Measurements from ENCODE around the gene PPP1R13B.
"Not testable (repeated sequence)": the region's sequence is repeated elsewhere in the genome, so short reads cannot be mapped to it uniquely, and the experiment has no call there.

PPP1R13B gene

DNA sequence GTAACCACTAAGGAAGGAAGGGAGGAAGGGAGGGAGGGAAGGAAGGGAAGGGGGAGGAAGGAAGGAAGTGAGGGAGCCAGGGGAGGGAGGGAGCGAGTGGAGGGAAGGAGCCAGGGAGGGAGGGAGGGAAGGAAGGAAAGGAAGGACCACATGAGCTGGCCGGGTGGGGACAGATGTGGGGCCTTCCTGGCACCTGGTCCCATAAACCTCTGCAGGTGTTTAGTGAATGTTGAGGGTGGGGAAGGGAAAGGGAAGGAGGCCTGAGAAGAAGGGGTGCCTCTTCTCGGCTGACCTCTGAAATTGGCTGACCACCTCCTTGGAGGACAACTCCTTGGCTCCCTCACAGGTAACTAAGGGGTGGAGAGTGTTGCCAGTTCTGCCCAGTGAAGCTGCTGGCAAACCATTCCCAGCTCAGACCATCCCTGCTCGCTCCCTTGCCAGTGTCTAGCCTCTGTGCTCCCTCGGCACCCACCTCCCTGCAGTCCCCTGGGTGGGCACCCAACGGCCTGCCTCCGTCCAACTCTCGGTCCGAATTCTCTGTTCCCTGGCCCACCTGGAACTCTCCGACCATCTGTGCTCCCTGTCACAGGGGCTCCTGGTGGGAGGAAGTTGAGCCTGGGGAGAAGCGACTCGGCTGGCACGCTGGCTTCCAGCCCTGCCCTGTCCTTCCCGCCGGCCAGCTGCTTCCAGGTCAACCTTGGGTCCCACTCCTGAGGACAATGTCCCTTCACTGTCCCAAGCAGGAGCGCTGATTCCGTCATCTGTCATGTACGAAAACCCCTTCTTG lies 12.2 kb upstream of the PPP1R13B start:
- in situ Hi-C loops (cut with HindIII; ENCODE audit: low sequenced_read_pairs), result no loop called here

DNA sequence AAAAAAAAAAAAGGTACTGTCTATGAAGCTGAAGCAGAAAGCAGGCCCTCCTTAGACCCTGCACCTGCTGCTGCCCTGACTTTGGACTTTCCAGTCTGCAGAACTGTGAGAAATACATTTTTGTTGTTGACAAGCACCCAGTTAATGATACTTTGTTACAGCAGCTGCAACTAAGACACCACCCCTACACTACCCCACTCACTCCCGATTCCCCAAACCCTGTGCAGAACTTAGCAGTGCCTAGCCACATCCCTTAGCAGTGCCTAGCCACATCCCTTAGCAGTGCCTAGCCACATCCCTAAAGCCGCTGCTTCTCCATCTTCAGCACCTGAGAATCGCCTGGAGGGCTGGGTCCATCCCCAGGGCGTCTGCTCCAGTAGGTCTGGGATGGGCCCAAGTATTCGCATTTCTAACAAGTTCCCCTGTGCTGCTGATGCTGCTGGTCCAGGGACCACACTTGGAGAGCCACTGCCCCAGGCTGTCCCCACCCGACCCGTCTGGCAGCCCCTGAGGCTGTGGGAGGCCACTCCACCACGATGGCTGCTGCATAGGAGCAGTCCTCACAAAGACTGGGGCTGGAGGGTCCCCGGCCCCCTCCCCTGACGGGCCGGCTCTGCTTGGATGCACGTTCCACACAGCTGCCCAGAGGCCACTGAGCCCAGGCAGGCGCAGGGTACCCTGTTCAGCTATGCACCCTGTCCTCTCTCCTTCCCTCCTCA lies 10.8 kb upstream of the PPP1R13B start:
- in situ Hi-C loops (cut with HindIII; ENCODE audit: low sequenced_read_pairs), result no loop called here

DNA sequence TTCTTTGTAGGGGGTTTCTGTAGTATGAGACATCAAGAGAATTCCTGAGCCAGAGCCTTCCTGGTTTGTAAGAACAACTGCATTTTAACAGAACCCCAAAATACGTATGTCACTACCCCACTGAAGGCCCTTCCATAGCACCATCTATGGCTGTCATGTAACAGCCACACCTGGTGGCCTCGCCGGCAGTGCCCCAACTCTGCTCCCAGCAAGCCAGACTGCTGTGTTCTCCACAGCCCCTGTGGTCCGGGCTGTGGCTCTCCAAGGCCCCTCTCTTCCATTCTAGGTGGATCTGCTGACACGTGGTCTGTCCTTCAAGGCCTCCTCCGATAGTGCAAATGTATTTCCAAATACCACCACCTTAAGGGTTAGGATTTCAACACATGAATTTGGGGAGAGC lies 9.9 kb upstream of the PPP1R13B start:
- in situ Hi-C loops (cut with HindIII; ENCODE audit: low sequenced_read_pairs), result no loop called here

DNA sequence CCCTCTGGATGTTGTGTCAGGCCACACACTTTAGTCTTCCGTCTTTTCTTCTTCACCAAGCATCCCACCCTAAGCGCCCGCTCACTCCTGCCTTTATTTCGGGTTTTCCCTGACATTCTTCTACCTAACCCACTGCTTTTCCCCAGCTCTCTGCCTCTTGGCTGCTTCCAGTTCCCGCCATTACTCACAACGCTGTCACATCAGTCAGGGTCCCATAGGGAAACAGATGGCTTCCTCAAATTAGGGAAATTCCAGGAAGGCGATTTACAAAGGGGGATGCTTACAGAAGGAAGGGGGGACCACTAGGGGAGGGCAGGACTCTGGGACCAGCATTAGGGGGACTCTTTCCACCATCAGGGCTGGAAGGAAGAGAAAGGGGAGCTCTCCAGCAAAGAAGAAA lies 9.2 kb upstream of the PPP1R13B start:
- in situ Hi-C loops (cut with HindIII; ENCODE audit: low sequenced_read_pairs), result no loop called here

DNA sequence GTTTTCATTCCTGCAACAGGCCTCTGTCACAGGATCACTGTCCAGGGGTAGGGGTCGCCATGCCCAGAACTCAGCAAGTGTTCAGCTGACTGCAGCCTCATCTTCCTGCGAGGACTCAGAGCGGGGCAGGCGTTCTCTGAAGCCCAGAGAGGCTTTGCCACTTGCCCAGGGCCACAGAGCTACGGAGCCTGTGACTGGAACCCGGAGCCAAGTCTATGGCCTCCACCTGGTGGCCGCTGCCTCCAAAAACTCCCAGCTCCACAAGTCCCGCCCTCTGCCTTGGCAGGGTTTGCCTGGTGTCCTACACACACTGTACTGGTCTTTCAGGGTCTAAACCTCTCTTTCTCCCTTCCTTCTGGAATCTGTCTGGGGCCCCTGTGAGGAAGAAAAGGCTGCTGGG lies 8.7 kb upstream of the PPP1R13B start:
- in situ Hi-C loops (cut with HindIII; ENCODE audit: low sequenced_read_pairs), result no loop called here

DNA sequence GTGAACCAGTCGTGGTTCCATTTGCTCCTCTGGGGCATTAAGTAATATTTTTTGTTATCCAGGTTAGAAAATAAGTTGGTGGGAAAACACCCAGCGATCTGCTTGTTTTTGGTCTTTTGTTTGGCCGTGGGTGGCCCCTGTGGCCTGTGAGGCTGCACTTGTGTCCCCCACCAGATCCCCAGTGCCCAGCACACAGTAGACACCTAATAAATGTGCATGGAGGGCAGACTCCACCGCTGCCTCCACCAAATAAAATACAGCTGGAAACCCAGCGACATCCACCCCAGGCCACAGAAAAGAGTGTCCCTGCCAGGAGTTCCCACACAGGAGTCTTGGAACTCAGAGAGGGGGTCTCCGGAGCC lies 8.3 kb upstream of the PPP1R13B start:
- in situ Hi-C loops (cut with HindIII; ENCODE audit: low sequenced_read_pairs), result no loop called here

DNA sequence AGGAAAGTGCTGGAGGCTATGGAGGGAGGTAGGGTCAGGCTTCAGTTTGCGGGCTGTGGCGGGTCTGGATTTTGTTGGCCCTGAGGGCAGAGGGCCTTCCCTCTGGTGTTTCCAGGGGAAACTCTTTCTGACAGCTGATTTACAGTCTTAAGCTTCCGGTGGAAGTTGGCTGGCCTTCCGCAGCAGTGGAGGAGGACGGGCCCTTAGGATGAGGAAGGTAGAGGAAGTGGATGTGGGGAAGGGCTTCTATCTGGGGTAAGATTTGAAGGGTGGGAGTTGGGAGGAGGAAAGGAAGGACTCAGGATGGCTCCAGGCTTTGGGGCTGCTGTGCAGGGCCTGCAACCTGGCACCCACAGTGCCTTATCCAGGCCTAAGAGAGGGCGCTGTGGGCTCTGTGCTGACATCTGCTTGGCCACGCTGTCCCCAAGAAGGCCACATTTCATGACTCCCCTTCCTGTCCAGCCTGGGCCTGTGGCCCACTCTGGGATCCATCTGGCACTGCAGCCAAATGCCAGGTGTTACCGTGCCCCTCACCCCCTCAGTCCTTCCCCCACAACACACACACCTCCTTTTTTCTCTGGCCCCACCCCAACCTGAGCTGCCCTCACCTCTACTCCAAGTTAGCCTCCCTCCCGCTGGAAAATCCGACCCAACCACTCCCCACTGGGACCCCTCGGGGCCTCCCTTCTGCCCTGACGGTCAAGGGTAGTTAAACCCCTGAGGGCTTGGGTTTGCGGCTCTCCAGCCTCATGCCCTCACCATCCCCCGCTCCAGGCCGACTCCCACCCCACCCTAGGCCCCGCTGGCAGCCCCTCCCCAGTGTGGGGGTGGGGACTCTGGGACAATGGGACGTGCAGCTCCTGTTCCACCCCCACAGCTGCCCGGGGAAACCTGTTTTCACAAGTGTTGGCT lies 7.7 kb upstream of the PPP1R13B start:
- in situ Hi-C loops (cut with HindIII; ENCODE audit: low sequenced_read_pairs), result no loop called here

DNA sequence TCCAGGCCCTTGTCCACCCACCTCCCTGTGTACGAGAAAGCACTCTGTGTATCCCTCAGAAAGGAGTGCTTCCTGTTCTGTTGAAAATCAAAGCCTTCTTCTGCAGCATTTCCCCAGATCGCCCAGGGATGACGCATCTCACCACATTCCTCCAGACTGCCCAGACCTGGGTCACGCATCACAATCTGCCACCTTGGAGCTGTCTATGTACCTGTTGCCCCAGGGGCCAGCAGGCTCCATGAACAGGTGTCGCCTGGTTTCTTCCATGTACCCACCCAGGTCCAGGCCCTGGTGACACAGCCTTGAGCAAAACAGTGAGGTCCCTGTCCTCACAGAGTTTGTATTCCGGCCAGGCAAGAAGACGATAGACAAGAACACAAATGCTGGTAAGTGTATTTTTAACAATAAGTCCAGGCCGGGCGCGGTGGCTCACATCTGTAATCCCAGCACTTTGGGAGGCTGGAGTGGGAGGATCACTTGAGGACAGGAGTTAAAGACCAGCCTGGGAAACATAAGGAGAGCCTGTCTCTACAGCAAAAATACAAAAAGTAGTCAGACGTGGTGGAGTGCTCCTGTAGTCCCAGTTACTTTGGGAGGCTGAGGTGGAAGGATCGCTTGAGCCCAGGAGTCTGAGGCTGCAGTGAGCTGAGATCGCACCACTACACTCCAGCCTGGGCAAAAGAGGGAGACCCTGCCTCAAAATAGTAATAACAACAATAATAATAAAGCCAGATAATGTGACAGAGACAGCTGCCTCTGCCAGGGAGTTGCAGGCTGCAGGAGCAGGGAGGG lies 6.8 kb upstream of the PPP1R13B start:
- in situ Hi-C loops (cut with HindIII; ENCODE audit: low sequenced_read_pairs), result no loop called here

DNA sequence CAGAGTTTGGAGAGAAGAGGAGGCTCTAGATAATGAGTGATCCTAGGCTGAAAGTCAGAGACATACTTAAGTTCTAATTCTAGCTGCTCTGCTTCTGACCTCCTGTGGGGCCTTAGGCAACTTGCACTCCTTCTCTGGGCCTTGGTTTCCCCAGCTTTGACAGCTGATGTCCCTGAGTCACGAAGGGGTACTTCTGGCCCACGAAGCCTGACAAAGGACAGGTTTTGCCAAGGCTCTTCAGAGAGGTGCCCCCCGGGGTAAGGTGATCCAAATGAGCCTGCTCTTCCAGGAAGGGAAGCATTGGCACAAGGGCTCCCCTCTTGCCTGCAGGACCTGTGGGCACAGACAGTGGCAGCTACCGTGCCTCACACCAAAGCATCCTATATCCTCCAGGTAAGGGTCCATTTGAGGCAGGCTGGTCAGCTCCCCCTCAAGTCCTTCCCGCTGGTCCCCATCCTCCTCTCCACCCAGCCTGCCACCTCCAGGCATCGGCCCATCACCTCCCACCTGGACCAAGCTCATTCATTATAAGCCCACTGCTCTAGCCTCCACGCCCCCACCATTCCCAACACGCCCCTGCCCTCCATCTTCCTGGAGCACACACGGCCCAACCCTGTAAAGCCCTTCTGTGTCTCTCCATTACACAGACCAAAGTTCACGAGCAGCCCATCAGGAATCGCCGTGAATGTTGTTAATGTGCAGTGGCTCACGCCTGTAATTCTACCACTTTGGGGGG lies 1.9 kb upstream of the PPP1R13B start:
- in situ Hi-C loops (cut with HindIII; ENCODE audit: low sequenced_read_pairs), result no loop called here

DNA sequence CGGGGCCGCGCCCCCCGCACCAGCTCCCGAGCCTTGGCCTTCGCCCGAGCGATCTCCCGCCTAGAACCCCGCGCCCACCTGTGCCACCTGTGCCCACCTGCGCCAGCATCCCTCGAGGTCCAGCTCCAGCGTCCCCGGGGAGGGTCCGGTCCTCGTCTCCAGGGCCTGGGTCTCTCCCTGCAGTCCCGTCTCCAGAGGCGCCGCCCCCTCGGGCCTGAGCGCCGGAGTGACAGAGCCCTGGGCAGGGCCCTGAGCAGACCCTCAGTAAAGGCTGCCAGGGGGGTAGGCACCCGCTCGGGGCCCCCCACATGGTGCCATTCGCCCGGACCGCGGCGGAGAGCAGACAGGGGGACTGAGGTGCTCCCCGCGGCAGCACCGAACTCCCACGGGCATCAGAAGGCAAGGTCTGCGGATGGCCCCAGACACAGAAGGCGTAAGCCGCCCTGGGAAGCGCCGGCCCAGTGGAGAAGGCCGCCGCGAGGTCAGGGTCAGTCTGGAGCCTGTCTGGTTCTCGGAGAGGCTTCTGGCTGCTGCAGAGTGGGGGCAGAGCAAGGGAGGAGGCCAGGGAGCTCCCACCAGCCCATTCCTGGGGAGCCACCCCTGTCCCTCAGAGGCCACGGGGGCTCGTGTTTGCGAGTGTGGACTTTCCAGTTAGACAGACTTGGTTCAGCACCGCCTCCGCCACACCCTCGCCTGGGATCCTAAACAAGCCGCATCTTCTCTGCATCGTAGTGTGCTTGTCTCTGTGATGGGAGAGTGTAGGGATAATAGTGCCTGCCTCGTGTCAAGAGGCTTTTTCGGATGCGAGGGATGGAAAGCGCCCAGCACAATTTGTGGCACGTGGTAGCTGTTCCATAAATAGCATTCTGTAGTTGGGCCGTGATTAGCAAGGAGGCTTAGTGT lies 1.1 kb upstream of the PPP1R13B start:
- in situ Hi-C loops (cut with HindIII; ENCODE audit: low sequenced_read_pairs), result no loop called here

DNA sequence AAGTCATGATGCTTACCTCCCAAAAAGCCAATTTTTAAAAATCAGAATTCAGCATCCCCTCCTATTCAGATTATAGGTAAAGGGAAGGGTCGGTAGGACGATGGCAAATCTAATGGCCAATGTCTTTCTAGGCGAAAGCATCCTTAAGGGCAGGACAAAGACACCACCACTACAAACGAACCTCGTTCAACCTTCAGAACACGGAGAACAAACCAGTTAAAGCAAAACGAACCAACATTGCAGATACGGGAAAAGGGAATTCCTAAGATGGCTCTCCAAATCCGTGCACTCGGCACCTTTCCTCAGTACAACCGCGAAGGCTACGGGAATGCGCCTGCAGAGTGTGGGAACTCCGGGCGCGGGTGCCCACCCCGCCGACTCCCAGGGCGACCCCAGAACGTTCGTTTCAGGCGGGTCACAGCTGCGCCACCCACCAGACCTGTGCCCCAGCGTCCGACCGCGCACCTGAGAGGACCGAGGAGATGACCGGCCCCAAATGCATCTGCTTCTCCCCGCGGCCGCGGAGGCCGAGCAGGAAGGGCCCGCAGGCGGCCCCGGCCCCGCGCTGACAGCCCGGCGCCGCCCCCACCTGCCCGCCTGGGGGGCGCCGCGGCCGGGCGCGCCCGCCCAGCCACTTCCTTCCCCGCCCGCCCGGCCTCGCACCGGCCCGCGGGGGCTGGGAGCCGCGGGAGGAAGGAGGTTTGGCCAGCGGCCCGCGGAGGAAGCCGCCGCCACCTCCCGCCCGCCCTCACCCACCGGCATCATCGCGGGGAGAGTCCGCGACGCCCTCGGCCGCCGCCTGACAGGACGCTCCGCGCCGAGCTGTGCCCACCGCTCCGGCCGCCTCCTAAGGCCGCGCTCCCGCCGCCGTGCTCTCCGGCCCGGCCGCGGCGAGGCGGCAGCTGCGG lies 578 bp downstream of the PPP1R13B start:
- in situ Hi-C loops (cut with HindIII; ENCODE audit: low sequenced_read_pairs), result no loop called here

DNA sequence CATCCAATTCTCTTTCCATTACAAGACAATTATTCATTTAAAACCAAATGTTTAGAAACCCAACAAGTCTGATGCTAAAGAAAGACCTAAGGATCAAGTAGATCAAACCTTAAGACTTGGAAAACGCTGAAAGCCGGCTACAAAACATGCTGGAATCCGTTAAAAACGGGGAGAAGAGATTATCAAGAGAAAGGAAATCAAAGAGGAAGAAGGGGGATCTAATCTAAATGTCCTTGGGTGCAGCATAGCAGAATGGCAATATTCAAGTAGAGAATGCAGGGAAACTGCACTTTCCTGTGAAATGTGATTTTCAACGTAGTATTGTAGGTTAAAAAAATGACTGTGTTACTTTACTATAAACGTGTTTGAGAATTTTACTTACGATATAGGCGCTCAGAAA lies 1.3 kb downstream of the PPP1R13B start:
- in situ Hi-C loops (cut with HindIII; ENCODE audit: low sequenced_read_pairs), result no loop called here

DNA sequence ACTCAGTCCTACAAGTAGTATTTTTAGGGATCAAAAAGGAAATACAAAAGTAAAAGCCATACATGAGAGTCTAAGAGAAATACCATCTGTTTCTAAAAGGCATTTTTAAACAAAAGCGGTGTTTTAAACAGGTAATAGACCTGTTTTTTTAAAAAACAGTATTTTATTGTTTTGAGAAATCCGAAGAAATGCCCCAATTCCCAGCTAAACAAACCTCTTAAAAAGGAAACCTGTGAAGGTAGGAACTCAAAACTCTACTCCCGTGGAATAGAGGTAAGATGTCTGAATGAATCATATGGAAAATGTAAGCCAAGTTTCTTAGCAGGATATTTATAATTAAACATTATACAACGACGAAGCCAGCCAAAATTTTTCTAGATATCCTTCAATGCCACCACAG lies 2.0 kb downstream of the PPP1R13B start:
- in situ Hi-C loops (cut with HindIII; ENCODE audit: low sequenced_read_pairs), result no loop called here

DNA sequence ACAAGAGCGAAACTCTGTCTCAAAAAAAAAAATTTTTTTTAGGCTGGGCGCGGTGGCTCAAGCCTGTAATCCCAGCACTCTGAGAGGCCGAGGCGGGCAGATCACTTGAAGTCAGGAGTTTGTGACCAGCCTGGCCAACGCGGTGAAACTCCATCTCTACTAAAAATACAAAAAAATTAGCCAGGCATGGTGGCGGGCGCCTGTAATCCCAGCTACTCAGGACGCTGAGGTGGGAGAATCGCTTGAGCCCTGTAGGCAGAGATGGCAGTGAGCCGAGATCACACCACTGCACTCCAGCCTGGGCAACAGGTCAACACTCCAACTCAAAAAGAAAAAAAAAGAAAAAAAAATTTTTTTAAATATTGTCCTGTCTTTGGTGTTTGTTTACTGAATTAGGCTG lies 6.1 kb downstream of the PPP1R13B start:
- in situ Hi-C loops (cut with HindIII; ENCODE audit: low sequenced_read_pairs), result not testable (repeated sequence)

DNA sequence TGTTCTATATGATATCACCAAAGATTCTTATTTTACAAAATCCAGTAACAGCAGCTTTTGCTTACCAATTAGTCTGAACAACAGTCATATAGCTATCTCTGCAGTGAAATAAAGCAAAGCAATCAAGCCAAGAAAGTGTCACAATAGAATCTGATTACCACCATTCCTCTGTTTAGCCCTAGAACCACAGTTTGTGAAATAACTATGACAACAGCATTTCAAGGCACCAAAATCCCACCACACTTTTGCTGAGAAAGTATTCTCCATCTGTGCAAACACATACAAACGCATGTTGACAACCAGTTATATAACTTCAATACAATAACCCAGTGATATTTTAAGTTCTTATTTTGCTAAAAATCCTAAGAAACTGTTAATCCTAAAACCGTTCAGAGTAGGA lies 7.4 kb downstream of the PPP1R13B start:
- in situ Hi-C loops (cut with HindIII; ENCODE audit: low sequenced_read_pairs), result no loop called here

DNA sequence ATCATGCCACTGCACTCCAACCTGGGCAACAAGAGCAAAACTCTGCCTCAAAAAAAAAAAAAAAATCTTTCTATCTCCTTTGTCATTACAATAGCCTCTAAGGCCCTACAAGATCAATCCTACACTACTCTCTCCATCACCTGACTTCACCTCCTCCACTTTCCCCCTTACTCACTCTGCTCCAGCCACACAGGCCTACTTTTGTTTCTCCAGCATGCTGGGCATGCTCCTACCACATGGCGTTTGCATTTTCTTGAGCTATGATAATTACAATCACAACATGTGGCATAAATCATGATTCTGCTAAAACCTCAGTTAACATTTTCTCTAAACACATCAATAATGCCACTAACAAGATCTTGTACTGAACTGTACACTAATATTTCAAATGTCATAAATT lies 7.8 kb downstream of the PPP1R13B start:
- in situ Hi-C loops (cut with HindIII; ENCODE audit: low sequenced_read_pairs), result no loop called here

DNA sequence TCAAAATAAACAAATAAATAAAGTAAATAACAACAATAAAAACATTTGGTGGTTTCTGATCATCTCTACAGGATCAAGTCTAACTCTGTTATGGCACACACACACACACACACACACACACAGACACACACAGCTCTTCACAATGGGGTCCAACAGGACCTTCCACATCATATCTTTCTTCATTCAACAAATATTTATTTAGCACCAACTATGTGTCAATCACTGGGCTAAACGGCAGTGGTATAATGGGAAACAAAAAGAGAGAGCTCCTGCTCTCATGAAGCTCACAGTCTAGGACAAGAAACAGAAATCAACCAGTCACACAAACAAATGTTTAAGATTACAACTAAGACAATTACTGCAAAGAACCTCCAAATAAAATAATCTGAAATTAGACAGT lies 9.3 kb downstream of the PPP1R13B start:
- in situ Hi-C loops (cut with HindIII; ENCODE audit: low sequenced_read_pairs), result no loop called here
